CD4-positive, alpha-beta T cell treated with Interleukin-12 subunit alpha and Interleukin-12 subunit beta, for 1 hour (primary cell): ENCODE measurements around the gene WWOX.

ENCODE experiments used
- DNase-seq: peaks from one replicate; pipeline ENCODE4 v3.0.0-alpha.2; 2020

Gene WWOX

DNA sequence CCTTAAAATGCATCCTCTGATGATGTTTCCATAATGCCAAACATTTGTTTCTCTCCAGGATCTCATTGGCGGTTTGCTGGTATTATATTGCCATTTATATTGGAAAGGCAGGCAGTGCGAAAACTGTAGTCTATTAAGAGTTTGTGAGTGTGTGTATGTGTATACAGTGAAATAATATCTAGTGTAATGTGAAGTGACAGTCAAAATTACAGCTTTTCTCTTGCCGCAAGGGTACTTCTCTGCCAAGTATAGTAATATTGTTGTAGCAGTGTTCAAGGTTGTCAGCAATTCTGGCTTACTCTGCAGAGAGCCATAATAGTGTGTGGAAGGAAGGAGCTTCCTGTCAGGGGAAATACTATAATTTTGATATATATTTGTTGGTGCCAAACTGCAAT, 178.6 kb downstream of the WWOX start:
- no peak for DNase-seq

DNA sequence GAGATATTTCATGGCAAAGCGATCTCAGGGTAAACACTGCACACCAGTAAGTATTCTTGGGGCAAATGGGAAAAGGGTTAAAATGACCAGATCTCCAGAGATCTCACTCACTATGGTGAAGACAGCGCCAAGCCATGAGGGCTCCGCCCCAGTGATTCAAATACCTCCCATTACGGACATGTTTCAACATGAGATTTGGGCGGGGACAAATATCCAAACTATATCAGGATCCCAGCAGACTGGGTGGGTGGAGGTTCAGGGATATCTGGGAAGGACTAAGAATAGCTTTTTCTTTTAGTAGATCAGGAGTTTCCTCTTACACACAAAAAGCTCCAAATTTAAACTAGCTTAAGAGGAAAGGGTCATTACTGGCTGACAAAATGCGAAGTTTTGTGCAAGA, 181.7 kb downstream of the WWOX start:
- DNase-seq = no peak

DNA sequence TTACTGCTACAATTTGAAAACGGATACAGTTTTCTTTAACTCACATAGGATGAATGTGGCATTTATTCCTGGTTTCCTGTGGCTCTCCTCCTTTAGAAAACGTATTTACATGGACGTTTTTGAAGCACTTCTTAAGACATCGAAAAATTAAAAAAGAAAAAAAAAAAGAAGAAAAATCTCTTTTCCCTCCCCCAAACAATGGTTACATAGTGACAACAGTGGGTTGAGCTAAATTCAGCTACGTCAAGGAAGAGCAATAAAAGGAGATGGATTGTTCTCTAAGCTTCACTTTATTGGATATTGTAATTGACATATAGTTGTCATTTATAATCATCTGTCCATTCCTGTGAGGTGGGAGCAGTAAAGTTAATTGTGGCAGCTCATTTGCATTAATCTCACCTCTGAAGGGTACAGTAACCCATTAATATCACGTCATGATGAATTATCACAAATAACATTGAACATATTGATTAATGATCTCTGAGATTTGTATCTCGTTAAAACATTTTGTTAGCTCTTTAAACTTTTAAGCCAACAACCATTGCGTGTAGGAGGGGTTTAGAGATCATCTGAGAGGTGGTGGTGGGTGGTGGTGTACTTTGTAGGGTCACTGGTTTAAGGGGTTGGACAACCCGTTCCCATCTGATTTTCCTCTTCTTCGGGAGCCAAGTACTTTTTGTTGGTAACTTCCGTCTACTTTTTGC, 184.2 kb downstream of the WWOX start:
- no peak for DNase-seq

DNA sequence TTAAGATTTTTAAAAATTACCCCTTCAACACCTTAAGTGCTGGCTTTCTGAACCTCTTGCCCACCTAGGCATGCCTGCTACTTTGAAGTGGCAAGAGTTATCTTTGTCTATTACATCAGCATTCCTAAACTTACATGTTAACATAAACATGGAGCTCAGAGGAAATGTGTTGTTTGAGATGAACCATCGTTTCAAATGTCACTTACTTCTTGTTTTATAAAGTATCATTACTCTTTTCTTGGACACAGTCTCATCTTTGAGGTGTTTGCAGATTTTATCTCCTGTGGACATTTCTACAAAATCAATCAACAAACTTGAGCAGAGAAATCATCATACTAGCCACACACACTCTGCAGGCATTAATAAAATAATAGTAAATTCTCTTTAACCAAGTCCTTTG, 184.9 kb downstream of the WWOX start:
- no peak for DNase-seq

DNA sequence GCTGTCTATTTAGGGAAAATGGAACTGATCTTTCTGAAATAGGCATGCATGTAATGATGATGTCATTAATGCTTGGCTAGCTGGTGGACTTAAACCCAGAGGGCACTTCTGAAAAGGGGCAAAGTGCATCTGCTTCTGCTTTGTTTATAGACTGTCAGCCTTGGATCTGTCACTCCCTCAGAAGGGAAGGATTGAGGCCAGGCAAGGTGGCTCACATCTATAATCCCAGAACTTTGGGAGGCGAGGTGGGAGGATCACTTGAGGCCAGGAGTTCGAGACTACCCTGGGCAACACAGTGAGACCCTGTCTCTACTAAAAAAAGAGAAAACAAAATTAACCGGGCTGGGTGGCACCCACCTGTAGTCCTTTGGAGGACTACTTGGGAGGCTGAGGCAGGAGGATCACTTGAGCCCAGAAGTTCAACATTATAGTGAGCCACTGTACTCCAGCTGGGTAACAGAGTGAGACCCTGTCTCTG, 185.5 kb downstream of the WWOX start:
- DNase-seq = no peak

DNA sequence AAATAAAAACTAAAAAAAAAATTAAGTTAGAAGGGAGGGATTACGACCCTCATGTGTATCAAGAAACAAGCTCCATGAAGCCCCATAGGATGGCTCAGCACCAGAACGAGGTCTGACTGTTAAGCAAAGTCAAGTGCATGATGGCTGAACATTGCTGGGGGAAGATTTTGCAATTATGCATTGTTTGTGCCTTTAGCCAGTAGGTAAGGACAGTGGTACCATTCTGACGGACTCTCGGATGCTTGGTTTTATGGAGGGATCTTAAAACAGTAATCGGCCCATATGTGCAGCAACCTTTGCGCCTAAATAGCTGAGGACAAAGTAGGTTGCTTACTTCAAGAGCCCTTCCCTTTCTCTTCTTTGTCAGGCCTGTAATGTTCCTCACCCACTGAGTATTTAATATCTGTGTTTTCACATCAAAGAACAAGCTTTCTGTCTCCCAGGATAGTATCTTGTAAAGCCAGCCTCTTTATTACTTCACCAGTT, 186.0 kb downstream of the WWOX start:
- no peak for DNase-seq

DNA sequence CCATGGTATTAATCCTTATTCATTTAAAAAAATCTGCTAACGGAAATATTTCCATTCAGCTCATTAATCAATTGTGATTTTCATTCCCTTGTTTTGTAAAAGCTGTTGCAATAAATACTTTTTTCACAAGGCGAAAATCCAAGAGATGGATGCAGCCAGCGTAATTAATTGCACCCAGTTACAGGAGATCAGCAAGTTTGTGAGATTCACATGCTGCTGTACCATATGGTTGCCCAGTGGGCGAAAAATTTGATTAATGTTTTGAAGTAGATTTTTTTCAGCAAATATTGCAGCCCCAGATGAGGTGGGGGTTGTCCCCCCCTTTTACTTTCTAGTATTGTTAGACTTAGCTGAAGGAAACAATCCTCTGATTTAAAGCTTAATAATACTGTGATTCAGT, 186.6 kb downstream of the WWOX start:
- no peak for DNase-seq

DNA sequence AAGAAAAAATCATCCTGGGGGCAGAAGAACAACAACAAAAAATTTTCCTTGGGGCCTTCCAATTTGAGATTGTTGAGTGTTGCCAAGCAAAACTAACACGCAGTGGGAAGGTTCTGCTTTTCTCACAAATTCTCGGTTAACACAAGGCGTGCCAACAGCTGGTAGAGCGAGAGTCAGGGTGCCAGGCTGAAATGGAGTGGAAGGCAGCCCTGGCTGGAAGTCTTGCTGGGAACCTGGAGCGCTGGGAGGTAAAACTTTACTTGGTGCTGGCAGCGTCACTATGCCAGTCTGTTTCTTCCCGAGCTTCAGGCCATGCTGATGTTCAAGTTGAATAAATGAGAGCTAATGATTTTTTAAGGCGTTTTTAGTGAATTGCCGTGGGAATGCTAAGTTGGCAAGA, 189.4 kb downstream of the WWOX start:
- no peak for DNase-seq

DNA sequence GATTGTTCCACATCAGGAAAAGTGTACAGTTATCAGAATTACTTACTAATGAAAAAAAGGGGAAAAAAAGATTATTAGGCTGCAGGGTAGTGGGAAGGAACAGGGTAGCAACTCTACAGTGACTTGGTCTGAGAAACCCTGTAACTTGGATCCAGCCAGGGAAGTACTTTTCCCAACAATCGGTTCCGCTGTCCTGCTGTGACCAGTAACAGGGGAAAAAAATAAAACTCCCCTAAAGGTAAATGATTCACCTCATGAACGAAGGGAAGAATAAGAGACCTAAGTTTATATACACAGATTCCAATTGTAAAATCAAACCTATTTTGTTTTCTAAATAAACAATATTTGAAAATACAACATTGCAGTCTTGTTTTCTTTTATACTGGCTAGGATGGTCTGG, 189.9 kb downstream of the WWOX start:
- no peak for DNase-seq

DNA sequence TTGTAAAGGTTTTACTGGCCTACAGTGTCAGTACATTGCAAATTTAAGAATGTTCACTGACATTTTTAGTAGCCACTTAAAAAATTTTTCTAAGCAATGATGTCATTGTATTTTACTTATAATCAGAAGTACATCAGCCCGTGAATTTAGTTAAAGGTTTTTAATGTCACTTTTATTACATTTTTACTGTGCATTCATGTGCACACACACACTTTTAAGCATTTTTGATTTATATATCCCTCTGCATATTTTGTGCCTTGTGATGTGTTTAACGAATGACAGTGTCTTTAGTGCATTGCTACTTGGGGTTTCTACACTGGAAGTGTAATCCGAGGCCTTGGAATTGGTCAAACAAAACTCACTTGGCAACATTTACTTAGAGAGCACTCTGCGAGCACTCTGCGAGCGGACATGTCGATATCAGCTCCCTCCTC, 190.4 kb downstream of the WWOX start:
- no peak for DNase-seq

DNA sequence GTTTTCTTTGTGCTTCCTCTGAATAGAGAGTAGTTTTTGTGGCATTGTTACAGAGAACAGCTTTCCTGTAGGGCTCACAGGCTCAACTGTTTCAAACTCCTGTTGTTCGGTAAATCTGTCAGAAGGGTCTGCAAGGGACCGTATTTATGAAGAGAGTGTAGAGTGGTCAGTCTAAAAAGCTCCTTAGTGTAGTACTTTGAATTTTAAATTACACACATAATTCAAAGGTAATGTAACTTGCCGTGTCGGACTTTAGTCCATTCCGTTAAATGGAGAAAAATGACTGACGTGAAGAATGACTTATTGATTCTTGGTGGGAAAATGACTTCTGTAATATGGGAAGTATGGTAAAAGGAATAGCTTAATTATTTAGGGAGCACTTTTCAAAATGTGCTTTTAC, 190.9 kb downstream of the WWOX start:
- DNase-seq = no peak

DNA sequence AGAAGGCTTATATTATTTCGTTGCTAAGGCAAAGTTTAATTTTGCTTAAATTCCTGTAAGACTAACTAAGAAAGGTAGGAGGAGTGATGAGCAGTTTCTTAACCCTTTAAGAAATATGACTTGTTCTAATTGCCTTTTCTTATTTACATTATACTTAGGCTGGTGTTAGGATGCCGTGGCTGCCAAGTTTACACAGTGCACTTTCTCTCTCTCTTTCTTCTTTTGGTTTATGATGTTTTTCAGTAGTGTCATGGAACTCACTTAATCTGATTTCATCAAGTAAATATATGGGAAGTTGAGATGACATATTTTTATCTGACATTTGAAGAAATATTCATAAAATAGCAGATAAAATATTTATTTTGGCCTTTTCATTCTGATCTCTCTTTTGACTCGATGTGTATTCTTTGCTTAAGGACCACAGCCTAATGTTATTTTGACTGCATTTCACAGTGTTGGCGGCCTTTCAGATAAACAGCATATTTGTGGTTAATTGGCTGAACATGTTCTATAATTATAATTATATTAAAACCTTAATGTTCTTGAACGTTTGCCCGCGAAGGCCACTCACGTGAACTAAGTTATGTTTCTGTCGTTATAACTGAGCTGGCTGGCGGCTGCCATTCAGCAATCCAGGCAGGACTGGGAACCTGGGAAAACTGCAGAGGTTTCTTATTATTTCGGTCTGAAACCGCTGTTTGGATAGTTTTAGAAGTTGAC, 191.6 kb downstream of the WWOX start:
- DNase-seq = no peak

DNA sequence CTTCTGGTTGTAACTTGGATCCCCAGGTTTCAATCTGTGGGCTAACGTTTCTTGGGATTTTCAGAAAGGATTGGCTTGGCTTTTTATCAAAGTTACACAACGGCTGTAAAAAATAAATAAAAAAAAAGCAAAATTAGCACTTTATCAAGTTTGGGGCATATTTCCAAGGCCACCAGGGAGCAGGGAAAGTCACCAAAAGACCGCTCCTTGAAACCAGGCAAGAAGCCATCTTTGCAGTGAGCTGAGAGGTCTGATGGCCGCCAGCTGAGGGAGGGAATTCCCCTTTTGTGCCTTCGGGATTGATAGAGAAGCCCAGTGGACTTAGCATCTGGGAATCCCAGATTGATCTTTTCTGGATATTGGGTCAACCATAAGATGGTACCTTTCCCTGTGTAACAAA, 192.2 kb downstream of the WWOX start:
- DNase-seq = no peak

DNA sequence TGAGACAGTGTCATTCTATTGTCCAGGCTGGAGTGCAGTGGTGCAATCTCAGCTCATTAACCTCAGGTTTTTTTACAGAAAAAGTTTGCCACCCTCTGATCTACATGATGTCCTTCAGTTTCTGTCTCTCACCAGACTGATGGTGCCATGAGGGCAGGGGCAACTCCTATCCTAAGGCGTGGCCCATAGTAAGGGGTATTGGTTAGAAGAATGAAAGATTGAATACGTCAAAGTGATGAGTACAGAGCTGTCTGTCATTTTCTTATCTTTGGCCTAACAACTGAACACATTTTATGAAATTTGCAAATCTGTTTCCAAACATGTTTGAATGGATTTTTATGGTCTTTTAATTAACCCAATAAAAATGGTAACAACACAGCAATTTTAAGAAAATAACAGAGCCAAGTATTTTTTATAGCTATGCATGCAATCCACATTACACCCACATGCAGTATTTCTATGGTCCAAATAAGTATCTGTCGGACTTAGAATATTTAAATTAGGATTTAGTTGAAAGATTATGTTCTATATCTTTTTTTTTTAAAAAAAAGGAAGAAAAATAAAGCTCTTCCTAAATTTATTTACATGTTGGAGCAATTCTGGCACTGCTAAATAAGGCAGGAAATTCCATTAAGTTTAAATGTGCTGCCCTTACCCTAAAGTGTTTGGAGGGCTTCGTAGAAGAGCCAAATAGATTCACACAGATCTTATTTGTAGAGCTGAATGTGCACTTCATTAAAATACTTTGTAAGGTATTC, 192.8 kb downstream of the WWOX start:
- no peak for DNase-seq

DNA sequence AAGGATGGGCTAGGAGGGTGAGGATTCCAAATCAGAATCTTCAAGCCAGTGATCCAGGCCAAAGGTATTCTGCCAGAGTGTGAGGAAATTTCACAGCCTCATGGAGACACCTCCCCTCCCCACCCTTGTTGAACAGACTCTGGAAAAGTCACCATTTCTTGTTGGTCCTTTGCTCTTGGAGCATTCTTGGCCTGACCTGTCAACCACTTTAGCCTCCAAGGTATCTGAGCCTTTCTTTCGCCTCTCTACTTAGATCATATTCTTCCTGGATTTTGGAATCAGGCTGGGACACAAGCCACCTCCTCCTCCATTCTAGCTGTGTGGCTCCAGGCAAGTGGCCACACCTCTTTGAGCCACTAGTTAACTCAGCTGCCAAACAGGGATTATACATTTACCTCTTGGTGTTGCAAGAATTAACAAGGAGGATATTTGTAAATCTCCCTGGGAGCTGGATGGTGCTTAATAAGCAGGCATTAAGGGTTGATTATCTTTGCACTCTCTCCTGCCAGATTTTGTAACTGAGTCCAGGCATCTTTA, 193.5 kb downstream of the WWOX start:
- DNase-seq = no peak

DNA sequence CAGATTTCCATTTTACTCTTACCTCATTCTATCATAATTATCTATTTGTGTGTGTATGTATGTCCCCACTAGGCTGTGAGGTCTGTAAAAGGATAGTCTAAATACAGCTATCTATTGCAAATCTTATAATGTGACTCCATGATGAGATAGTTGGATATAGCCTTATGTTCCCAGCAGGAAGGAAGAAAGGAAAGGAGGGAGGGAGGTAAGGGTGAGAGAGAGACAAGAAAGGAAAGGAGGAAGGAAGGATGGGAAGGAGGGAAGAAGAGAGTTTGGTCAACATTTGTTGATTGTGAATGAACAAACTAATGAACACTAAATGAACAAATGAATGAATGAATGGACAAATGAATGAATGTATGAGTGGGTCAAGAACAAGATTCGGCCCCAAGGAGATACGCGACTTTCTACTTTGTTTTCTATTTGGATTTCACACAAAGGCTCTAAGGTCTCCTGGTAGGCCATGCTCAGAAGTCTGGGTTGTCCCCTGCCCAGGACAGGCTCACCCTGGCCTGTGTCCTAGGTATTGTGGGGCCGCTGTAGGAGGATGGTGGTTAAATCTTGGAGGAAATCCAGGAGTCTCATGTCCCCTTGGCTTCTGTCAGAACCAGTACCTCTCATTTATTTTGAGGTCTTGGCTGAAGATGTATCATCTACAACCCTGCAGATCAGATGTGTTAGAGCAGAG, 195.2 kb downstream of the WWOX start:
- no peak for DNase-seq

DNA sequence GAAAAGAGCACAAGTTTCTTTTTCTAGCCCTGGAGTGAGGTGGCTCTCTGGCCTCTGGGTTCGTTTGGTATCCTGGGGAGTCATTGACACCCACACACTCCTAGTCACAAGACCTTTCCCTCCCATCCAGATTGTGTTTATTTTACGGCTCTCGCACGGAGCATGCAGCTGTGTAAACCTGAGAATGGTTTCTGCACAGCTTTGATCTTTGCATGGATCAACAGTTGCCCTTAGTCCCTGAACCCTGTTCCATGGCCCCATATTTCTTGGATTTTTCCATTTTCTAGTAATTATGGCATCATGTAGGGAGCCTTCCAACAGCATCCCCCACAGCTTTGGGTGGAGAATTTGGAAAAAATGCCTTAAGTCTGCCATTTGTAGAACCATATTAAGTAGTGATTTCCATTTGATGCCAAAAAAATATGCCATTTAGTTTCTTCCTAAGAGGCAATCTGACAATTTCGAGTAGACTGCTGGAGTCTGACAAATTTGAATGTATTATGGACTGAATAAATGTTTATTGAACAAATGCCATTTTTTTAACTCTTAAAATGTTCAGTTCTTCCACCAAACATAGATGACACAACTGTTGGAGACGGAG, 197.7 kb downstream of the WWOX start:
- no peak for DNase-seq

DNA sequence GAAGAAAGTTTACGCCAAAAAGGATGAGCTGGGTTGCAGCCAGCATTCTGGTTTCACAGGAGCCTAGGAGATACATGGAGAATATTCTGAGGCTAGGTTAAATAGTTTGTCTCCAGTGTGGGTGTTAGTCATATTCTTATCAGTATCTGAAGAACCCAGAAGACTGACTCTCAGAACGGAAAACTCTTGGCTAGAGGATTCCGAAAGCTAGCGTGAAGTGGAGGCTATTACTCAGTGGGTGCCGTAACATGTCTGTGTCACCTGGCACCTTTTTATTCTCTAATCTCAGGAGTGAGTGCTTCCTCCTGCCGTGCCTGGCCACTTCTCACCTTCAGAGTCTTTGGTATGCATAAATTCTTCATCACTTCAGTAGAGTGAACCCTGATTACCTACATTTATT, 199.5 kb downstream of the WWOX start:
- no peak for DNase-seq

DNA sequence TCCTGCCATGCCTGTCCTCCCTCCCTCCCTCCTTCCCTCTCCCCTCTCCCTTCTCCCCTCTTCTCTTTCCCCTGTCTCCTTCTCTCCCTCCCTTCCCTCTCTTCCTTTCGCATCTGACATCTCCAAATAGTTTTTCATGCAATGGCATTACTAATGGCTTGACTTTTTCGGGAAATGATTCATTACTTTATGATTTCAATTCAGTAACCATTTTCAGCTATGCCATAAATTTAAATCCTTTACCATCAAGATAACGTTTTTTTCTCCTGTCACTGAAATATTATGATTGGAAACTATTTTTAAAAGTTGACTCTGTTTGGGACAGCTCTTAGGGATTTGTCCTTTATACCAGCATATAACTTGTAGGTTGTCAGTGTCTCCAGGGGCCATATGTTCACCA, 201.0 kb downstream of the WWOX start:
- no peak for DNase-seq

DNA sequence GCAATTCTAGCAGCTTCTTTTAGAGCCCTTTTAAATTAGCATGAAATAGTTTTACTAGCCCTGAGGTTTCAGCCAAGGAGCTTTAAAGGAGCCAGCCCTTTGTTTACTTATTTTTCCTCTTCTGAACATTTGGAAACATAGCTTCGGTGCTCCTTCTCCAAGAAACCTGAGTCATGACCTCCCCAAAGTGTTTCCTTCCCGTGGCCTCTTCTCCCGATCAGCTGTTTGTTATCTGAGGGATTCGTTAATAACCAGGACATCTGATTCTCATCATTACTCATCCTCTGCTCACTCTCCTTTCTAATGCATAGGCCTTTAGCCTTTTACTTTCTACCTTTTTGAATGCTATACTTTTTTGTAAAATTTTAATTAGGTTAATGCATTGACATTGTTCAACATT, 204.5 kb downstream of the WWOX start:
- DNase-seq = no peak

DNA sequence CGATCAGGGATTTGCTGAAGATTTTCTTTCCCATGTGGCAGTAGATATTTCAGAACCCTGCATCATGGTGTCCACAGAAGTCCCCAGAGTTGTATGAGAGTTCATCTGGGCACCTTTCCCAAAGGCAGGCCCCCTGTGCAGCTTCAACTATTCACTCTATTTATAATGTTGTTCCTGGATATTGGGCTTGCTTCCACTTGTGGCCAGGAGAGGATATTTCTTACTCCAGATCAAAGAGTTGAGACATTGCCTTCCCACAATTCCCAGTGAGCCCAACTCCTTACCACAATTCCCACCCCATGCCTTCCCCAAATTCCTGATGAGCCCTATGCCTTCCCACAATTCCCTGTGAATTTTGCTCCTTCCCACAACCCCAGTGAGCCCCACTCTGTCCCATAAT, 206.9 kb downstream of the WWOX start:
- no peak for DNase-seq

DNA sequence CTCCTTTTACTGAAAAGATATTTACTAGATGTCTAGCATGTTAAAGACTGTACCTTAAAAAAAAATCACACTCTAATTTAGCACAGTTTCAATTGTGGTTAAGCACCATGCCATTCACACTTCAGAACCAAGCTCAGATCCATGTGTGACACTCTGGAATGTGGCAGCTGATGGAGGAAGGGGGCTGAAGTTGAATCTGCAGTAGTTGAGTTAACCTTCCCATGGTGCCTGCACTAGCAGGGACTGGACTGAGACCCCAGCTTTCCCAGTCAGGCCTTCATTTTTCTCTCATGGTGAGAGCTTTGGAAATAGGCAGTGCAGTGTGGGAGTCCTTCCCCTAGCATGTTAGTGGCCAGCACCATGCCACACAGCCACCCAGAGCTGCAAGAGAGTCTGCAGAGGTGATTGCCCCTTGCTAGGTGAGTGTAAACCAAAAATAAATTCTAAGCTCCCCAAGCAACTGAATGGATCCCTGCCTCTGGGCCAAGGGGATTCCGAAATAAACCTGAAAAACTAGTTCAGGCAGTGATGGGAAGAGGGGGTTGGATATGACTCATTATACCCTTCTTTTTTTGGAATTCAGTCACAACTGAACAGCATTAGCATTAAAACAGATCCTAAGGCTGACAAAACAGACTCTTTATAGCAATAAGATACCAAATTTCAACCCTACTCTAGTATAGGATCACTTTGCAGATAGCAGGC, 208.5 kb downstream of the WWOX start:
- DNase-seq = no peak
